ENCODE measurements around the gene IL1RAPL2. TPM values are rescaled to one million over a fixed set of nuclear protein-coding genes. Genes with fewer than 3 reads are reported as not detected.

Gene IL1RAPL2
- total and polyA plus RNA-seq, 10 of the 15 experiments (the other 5 are each of a cell fraction or from before 2014, with no cell fraction given) = 0.19 TPM; not detected in 9

- no peak for FAIRE-seq
- no peak for TF ChIP-seq GABPA (IDR thresholded peaks at IDR 0.05; ENCODE audit: low read depth)
- no peak for TF ChIP-seq SMC3 (IDR thresholded peaks at IDR 0.05; ENCODE audit: borderline replicate concordance, low read length)
- no peak for TF ChIP-seq HCFC1 (IDR thresholded peaks at IDR 0.05; ENCODE audit: low read length)
- no peak for TF ChIP-seq EZH2 (IDR thresholded peaks at IDR 0.05; ENCODE audit: borderline replicate concordance, control insufficient read depth, low read depth, low read length)
- no peak for TF ChIP-seq E2F4 (IDR thresholded peaks at IDR 0.05; ENCODE audit: low read depth, low read length)
- TF ChIP-seq ZBTB4 (CRISPR knock-in tag; IDR thresholded peaks at IDR 0.05) = no peak
- no peak for TF ChIP-seq BMI1 (IDR thresholded peaks at IDR 0.05; ENCODE audit: borderline replicate concordance)
- no peak for TF ChIP-seq SREBF1 (IDR thresholded peaks at IDR 0.05; ENCODE audit: low read length)
- no peak for TF ChIP-seq NFYA (IDR thresholded peaks at IDR 0.05; ENCODE audit: borderline replicate concordance, low read depth, low read length)
- TF ChIP-seq ZNF384 (IDR thresholded peaks at IDR 0.05; ENCODE audit: borderline replicate concordance, low read depth, low read length) = no peak
- TF ChIP-seq ATF3 (IDR thresholded peaks at IDR 0.05; ENCODE audit: borderline replicate concordance, extremely low read depth, low read depth, low read length) = no peak
- TF ChIP-seq ELK1 (IDR thresholded peaks at IDR 0.05; ENCODE audit: low read depth, low read length) = no peak
- no peak for TF ChIP-seq BRCA1 (IDR thresholded peaks at IDR 0.05; ENCODE audit: low read depth, low read length)
- no peak for TF ChIP-seq E4F1 (IDR thresholded peaks at IDR 0.05; ENCODE audit: borderline replicate concordance, partially characterized antibody)
These were observed 1044.4 kb downstream of the IL1RAPL2 start for GRCh38 chrX:105610411-105610810.

More at GRCh38 chrX:105610411-105610810, 1044.4 kb downstream of the IL1RAPL2 start:
- WGBS (ENCODE audit: insufficient coverage, insufficient replicate concordance, low lambda C conversion rate, missing lambda C conversion rate) = 2% methylated on average over 2 of the region's 2 CpGs
- ChIA-PET RAD21 (ENCODE audit: unreplicated experiment) (no interaction called here), SMC1A (ENCODE audit: uncharacterized antibody, unreplicated experiment) (no interaction called here), CTCF (interaction anchor here (1.2 kb wide), 1 partner anchor 9 kb away, joined by 3 read pairs; no protein-coding TSS in a partner anchor), POLR2A (no interaction called here)
- intact Hi-C loops (cut with micrococcal nuclease; ENCODE audit: unreplicated experiment) (no loop called here), in situ Hi-C loops (cut with MboI) (no loop called here)
- Histone ChIP-seq H2AFZ (ENCODE audit: control insufficient read depth, low read depth, low read length) (no peak overlapping the region), H3K4me2 (ENCODE audit: control insufficient read depth, insufficient read depth) (no peak overlapping the region), H3K4me1 (ENCODE audit: control insufficient read depth, insufficient read depth, low read length) (no peaks in the 10 kb centered on the region), H3K79me2 (ENCODE audit: control insufficient read depth, insufficient read depth, low read length) (no peaks in the 10 kb centered on the region), H3K4me3 (no peak overlapping the region), H3K36me3 (ENCODE audit: control insufficient read depth in 2 of 2, insufficient read depth in 2 of 2, low read length in 1 of 2) (no peaks in the 10 kb centered on the region), H3K9me3 (replicated peaks; ENCODE audit: control insufficient read depth, insufficient read depth, low read length) (no peaks in the 10 kb centered on the region), H3K27ac (ENCODE audit: control insufficient read depth, insufficient read depth) (no peak overlapping the region), H3K9ac (ENCODE audit: control insufficient read depth, insufficient read depth, low read length) (no peak overlapping the region), H3K27me3 (replicated peaks in 1 of 2; ENCODE audit: control insufficient read depth in 2 of 2, insufficient read depth in 2 of 2, low read length in 1 of 2) (no peaks in the 10 kb centered on the region), H4K20me1 (ENCODE audit: control insufficient read depth, insufficient read depth) (no peaks in the 10 kb centered on the region)
- BruUV-seq (replicated peaks) = no TSS peak
- DNase-seq (ENCODE audit: low read depth, low spot score) (no peak), ATAC-seq (no peak)
